ENCODE results near the gene PLA2G6.
"Not testable (repeated sequence)": the region's sequence is repeated elsewhere in the genome, so short reads cannot be mapped to it uniquely, and the experiment has no call there.

Gene PLA2G6

GRCh38 chr22:38089474-38089851 lies 92.2 kb downstream of the PLA2G6 start:
- in situ Hi-C loops (cut with MboI; ENCODE audit: low sequenced_read_pairs), result no loop called here

GRCh38 chr22:38088629-38089473 lies 92.8 kb downstream of the PLA2G6 start:
- in situ Hi-C loops (cut with MboI; ENCODE audit: low sequenced_read_pairs), result no loop called here

GRCh38 chr22:38087855-38088254 lies 93.8 kb downstream of the PLA2G6 start:
- in situ Hi-C loops (cut with MboI; ENCODE audit: low sequenced_read_pairs), result no loop called here

- in situ Hi-C loops (cut with MboI; ENCODE audit: low sequenced_read_pairs), result no loop called here
These were observed 94.7 kb downstream of the PLA2G6 start for GRCh38 chr22:38086942-38087341.

- in situ Hi-C loops (cut with MboI; ENCODE audit: low sequenced_read_pairs), result no loop called here
These were observed 95.4 kb downstream of the PLA2G6 start for GRCh38 chr22:38086001-38086845.

GRCh38 chr22:38085501-38085900 lies 96.1 kb downstream of the PLA2G6 start:
- in situ Hi-C loops (cut with MboI; ENCODE audit: low sequenced_read_pairs), result no loop called here

GRCh38 chr22:38085056-38085455 lies 96.6 kb downstream of the PLA2G6 start:
- in situ Hi-C loops (cut with MboI; ENCODE audit: low sequenced_read_pairs), result no loop called here

GRCh38 chr22:38083931-38084631 lies 97.5 kb downstream of the PLA2G6 start, which contains the start of gene SLC16A8:
SLC16A8 (minus strand) TSS chr22:38084184; CDS start chr22:38082873, 1,311 bp downstream.
- in situ Hi-C loops (cut with MboI; ENCODE audit: low sequenced_read_pairs), result no loop called here

GRCh38 chr22:38082986-38083710 lies 98.5 kb downstream of the PLA2G6 start:
- in situ Hi-C loops (cut with MboI; ENCODE audit: low sequenced_read_pairs), result no loop called here

GRCh38 chr22:38081941-38082828 lies 99.4 kb downstream of the PLA2G6 start:
- in situ Hi-C loops (cut with MboI; ENCODE audit: low sequenced_read_pairs), result no loop called here

GRCh38 chr22:38081636-38081940 lies 100.0 kb downstream of the PLA2G6 start:
- in situ Hi-C loops (cut with MboI; ENCODE audit: low sequenced_read_pairs), result no loop called here

- in situ Hi-C loops (cut with MboI; ENCODE audit: low sequenced_read_pairs), result no loop called here
These were observed 100.6 kb downstream of the PLA2G6 start for GRCh38 chr22:38080850-38081635.

GRCh38 chr22:38080474-38080849 lies 101.2 kb downstream of the PLA2G6 start:
- in situ Hi-C loops (cut with MboI; ENCODE audit: low sequenced_read_pairs), result no loop called here

GRCh38 chr22:38079804-38080203 lies 101.8 kb downstream of the PLA2G6 start:
- in situ Hi-C loops (cut with MboI; ENCODE audit: low sequenced_read_pairs), result no loop called here

GRCh38 chr22:38079208-38079607 lies 102.4 kb downstream of the PLA2G6 start:
- in situ Hi-C loops (cut with MboI; ENCODE audit: low sequenced_read_pairs), result not testable (repeated sequence)

- in situ Hi-C loops (cut with MboI; ENCODE audit: low sequenced_read_pairs), result no loop called here
These were observed 103.4 kb downstream of the PLA2G6 start for GRCh38 chr22:38078046-38078840.

- in situ Hi-C loops (cut with MboI; ENCODE audit: low sequenced_read_pairs), result no loop called here
These were observed 104.0 kb downstream of the PLA2G6 start for GRCh38 chr22:38077595-38077994.

- in situ Hi-C loops (cut with MboI; ENCODE audit: low sequenced_read_pairs), result no loop called here
These were observed 104.5 kb downstream of the PLA2G6 start for GRCh38 chr22:38077096-38077495.
